ENCODE data around the gene MED25.

- TF ChIP-seq CTCF (conservative IDR thresholded peaks at IDR 0.05; ENCODE audit: low read length) (no peak), EZH2phosphoT487 (IDR thresholded peaks at IDR 0.05; ENCODE audit: borderline replicate concordance) (no peak)
These were observed 36.5 kb downstream of the MED25 start for GRCh38 chr19:49854378-49855263.

Data from Loucy (cell line).